ENCODE data around the gene GIT1. TPM values are rescaled to one million over a fixed set of nuclear protein-coding genes. Genes with fewer than 3 reads are reported as not detected.
A peak's percentile ranks its signal among the peaks of the same experiment; 100 is the strongest.

Gene GIT1
- total and polyA plus RNA-seq, 8 donors, result 17.7 to 67.2 (median 28.7) TPM

- TF ChIP-seq POLR2A (IDR thresholded peaks at IDR 0.05) (no peak), EP300 (IDR thresholded peaks at IDR 0.05) (no peak), POLR2AphosphoS5 (IDR thresholded peaks at IDR 0.05) (no peak), CTCF (IDR thresholded peaks at IDR 0.05) (no peak)
- Histone ChIP-seq H3K27me3 (no peaks in the 10 kb centered on the region), H3K9me3 (no peaks in the 10 kb centered on the region), H3K4me3 (peak overlapping the region in 2 of 4 donors; percentile 73 to 89), H3K27ac (peak overlapping the region in 4 of 5 donors; percentile 27 to 85 (median 58)), H3K4me1 (peaks cover 42 to 73% (median 61%) of the 10 kb centered on the region in 4 donors), H3K36me3 (peaks cover 9 to 17% (median 16%) of the 10 kb centered on the region in 4 donors)
- intact Hi-C loops (cut with DNase I; ENCODE audit: low total_unique reads), result no loop called here
- WGBS, 5 donors, result 71 to 87% (median 80%) methylated on average over 7 to 9 of the region's 9 CpGs
- DNase-seq, result peak in 1 of 2 donors; percentile 9
Measured at GRCh38 chr17:29586676-29587469, 2.6 kb downstream of the GIT1 start.

GRCh38 chr17:29585080-29585751 is 4.2 kb downstream of the GIT1 start:
- peaks cover 18 to 28% (median 28%) of the 10 kb centered on the region in 4 donors for H3K36me3 ChIP-seq
- H3K9me3 ChIP-seq, result no peaks in the 10 kb centered on the region
- intact Hi-C loops (cut with DNase I; ENCODE audit: low total_unique reads), result no loop called here
- H3K4me1 ChIP-seq, result peaks cover 26 to 65% (median 50%) of the 10 kb centered on the region in 4 donors
- H3K27ac ChIP-seq, result peak overlapping the region in 4 of 5 donors; percentile 53 to 80 (median 59)
- TF ChIP-seq CTCF (IDR thresholded peaks at IDR 0.05), result no peak
- TF ChIP-seq POLR2AphosphoS5 (IDR thresholded peaks at IDR 0.05), result peak in 1 of 3 donors; percentile 32
- no peak for TF ChIP-seq EP300 (IDR thresholded peaks at IDR 0.05)
- no peak for TF ChIP-seq POLR2A (IDR thresholded peaks at IDR 0.05)
- peak in 1 of 2 donors; percentile 44 for DNase-seq
- peak overlapping the region in 3 of 4 donors; percentile 5 to 25 (median 11) for H3K4me3 ChIP-seq
- 69 to 83% (median 78%) methylated on average over 5 to 8 of the region's 8 CpGs for WGBS, 5 donors
- H3K27me3 ChIP-seq, result no peaks in the 10 kb centered on the region

- intact Hi-C loops (cut with DNase I; ENCODE audit: low total_unique reads), result no loop called here
- Histone ChIP-seq H3K27ac (peak overlapping the region in 4 of 5 donors; percentile 53 to 80 (median 59)), H3K4me1 (peaks cover 20 to 62% (median 46%) of the 10 kb centered on the region in 4 donors), H3K27me3 (no peaks in the 10 kb centered on the region), H3K36me3 (peaks cover 18 to 33% (median 33%) of the 10 kb centered on the region in 4 donors), H3K4me3 (no peak overlapping the region), H3K9me3 (no peaks in the 10 kb centered on the region)
- DNase-seq, result peak in 1 of 2 donors; percentile 45
- WGBS, 5 donors, result 66 to 84% (median 79%) methylated on average over 11 to 12 of the region's 12 CpGs
- no peak for TF ChIP-seq POLR2AphosphoS5 (IDR thresholded peaks at IDR 0.05)
- no peak for TF ChIP-seq POLR2A (IDR thresholded peaks at IDR 0.05)
- TF ChIP-seq CTCF (IDR thresholded peaks at IDR 0.05), result no peak
- no peak for TF ChIP-seq EP300 (IDR thresholded peaks at IDR 0.05)
Measured at GRCh38 chr17:29584452-29585079, 4.9 kb downstream of the GIT1 start.

Measured in stomach (tissue), 9 donors.